ENCODE measurements around the gene LEPROT. TPM values are rescaled to one million over a fixed set of nuclear protein-coding genes. Genes with fewer than 3 reads are reported as not detected.

The LEPROT gene
- total RNA-seq, 2 donors from 2014 or later = 19.7 to 49.0 TPM

GRCh38 chr1:65477414-65478378, 57.2 kb downstream of the LEPROT start:
- Histone ChIP-seq H3K9me3 (ENCODE audit: control insufficient read depth, low read length) (no peaks in the 10 kb centered on the region), H3K9ac (ENCODE audit: extremely low read depth, low read length, poor library complexity, severe bottlenecking) (no peak overlapping the region), H3K27ac (ENCODE audit: low read depth, low read length) (no peak overlapping the region), H3K4me3 (ENCODE audit: low read length) (no peak overlapping the region), H3K27me3 (ENCODE audit: control insufficient read depth, insufficient read depth, low read length, poor library complexity, severe bottlenecking) (no peaks in the 10 kb centered on the region), H3K36me3 (ENCODE audit: control insufficient read depth, insufficient read depth, low read length) (no peaks in the 10 kb centered on the region), H3K4me1 (ENCODE audit: control insufficient read depth, insufficient read depth, low read length) (no peaks in the 10 kb centered on the region)
- TF ChIP-seq CTCF (conservative IDR thresholded peaks at IDR 0.05) = no peak
- Mint-ChIP-seq H3K27ac (no peak overlapping the region), H3K27me3 (ENCODE audit: insufficient read depth) (no peaks in the 10 kb centered on the region), H3K9me3 (no peaks in the 10 kb centered on the region), H3K4me3 (no peak overlapping the region), H3K36me3 (ENCODE audit: low read depth) (no peaks in the 10 kb centered on the region), H3K4me1 (no peaks in the 10 kb centered on the region)
- no peak for DNase-seq
- whole genome bisulfite sequencing, 2 experiments (ENCODE audit: insufficient coverage in 1 of 2, insufficient read length in 1 of 2) = 100% methylated on average over 1 of the region's 2 CpGs

- no peaks in the 10 kb centered on the region for H3K27me3 Mint-ChIP-seq (ENCODE audit: insufficient read depth)
- no peak for TF ChIP-seq CTCF (conservative IDR thresholded peaks at IDR 0.05)
- no peak overlapping the region for H3K27ac Mint-ChIP-seq
- H3K36me3 Mint-ChIP-seq (ENCODE audit: low read depth) = no peaks in the 10 kb centered on the region
- H3K4me1 Mint-ChIP-seq = no peaks in the 10 kb centered on the region
- Histone ChIP-seq H3K9me3 (ENCODE audit: control insufficient read depth, low read length) (no peaks in the 10 kb centered on the region), H3K4me3 (ENCODE audit: low read length) (no peak overlapping the region), H3K27me3 (ENCODE audit: control insufficient read depth, insufficient read depth, low read length, poor library complexity, severe bottlenecking) (no peaks in the 10 kb centered on the region), H3K36me3 (ENCODE audit: control insufficient read depth, insufficient read depth, low read length) (no peaks in the 10 kb centered on the region), H3K27ac (ENCODE audit: low read depth, low read length) (no peak overlapping the region), H3K4me1 (ENCODE audit: control insufficient read depth, insufficient read depth, low read length) (no peaks in the 10 kb centered on the region), H3K9ac (ENCODE audit: extremely low read depth, low read length, poor library complexity, severe bottlenecking) (no peak overlapping the region)
- no peak for DNase-seq
- 87 to 94% methylated on average over 2 to 3 of the region's 3 CpGs for WGBS, 2 experiments (ENCODE audit: insufficient coverage in 1 of 2, insufficient read length in 1 of 2)
- H3K4me3 Mint-ChIP-seq = no peak overlapping the region
- H3K9me3 Mint-ChIP-seq = no peaks in the 10 kb centered on the region
These were observed 58.0 kb downstream of the LEPROT start for GRCh38 chr1:65478379-65479026.

- no peaks in the 10 kb centered on the region for H3K36me3 Mint-ChIP-seq (ENCODE audit: low read depth)
- Histone ChIP-seq H3K9me3 (ENCODE audit: control insufficient read depth, low read length) (no peaks in the 10 kb centered on the region), H3K27ac (ENCODE audit: low read depth, low read length) (no peak overlapping the region), H3K4me3 (ENCODE audit: low read length) (no peak overlapping the region), H3K4me1 (ENCODE audit: control insufficient read depth, insufficient read depth, low read length) (no peaks in the 10 kb centered on the region), H3K9ac (ENCODE audit: extremely low read depth, low read length, poor library complexity, severe bottlenecking) (no peak overlapping the region), H3K36me3 (ENCODE audit: control insufficient read depth, insufficient read depth, low read length) (no peaks in the 10 kb centered on the region), H3K27me3 (ENCODE audit: control insufficient read depth, insufficient read depth, low read length, poor library complexity, severe bottlenecking) (no peaks in the 10 kb centered on the region)
- no peaks in the 10 kb centered on the region for H3K27me3 Mint-ChIP-seq (ENCODE audit: insufficient read depth)
- no peaks in the 10 kb centered on the region for H3K9me3 Mint-ChIP-seq
- no peak overlapping the region for H3K4me3 Mint-ChIP-seq
- DNase-seq = no peak
- H3K27ac Mint-ChIP-seq = no peak overlapping the region
- no peak for TF ChIP-seq CTCF (conservative IDR thresholded peaks at IDR 0.05)
- 92 to 100% methylated on average over 1 to 4 of the region's 4 CpGs for WGBS, 2 experiments (ENCODE audit: insufficient coverage in 1 of 2, insufficient read length in 1 of 2)
- H3K4me1 Mint-ChIP-seq = no peaks in the 10 kb centered on the region
These were observed 59.2 kb downstream of the LEPROT start for GRCh38 chr1:65479554-65480204.
